GM18867 (cell line): ENCODE measurements around the gene GRB10.

Experiments
- ATAC-seq: cut with Tn5 transposase; IDR thresholded peaks from one replicate; pipeline ENCODE4 v1.9.1; 2021; ENCODE audit warnings: mild to moderate bottlenecking, moderate library complexity; ENCODE audit not compliant: unreplicated experiment

GRB10 gene

DNA sequence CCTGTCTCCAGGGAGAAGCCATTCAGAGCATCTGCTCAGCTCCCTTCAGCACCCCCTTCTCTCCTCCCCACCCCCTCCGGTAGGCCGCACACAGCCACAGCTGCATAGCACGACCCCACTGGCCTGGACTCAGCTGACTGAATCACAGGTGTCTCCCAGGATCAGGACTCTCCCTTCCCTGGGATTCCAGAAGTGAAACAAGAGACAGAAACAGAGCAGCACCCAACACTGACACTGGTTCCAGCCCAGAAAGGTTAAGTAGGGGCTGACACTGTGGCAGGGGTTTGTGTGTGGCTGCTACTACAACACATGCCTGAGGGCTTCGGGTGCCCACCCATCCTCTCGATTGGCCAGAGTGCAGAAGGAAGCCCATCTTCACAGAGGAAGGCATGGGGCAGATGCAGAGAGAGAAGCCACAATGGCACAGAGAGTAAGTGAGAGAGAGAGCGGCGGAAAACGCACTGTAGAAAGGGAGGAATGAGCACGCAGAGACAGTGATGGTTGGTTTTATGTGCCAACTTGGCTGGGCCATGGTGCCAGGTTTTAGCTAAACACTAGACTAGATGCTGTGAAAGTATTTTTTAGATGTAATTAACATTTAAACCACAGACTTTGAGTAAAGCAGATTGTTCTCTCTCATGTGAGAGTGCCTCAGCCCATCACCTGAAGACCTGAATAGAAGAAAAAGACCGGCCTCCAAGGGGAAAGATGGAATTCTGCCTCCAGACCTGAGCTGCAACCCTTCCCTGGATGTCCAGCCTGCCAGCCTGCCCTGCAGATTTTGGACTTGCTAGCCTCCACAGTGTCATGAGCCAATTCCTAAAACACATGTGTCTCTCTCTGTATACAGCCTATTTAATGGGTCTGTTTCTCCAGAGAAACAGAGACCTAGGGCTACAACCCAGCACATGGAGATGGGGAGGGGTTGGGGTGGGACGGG lies 107.5 kb downstream of the GRB10 start:
- ATAC-seq = no peak

DNA sequence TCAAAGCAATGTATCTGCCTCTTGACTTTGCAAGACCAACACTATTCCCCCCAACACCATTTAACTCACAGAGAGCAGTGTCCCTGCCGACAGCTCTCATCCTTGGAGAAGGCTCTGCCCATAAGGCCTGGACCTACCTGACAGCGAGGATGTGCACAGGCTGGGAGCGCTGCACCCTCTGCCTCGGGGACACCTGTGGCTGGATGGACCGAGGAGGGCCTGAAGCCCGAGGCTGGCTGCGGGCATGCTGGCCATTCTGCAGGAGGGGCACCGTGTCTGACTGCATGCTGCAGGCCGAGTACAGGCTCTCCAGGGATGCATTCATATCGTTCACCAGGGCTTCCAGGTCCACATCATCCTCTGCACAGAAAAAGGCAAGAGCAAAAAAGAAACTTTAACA lies 108.4 kb downstream of the GRB10 start:
- ATAC-seq = no peak

DNA sequence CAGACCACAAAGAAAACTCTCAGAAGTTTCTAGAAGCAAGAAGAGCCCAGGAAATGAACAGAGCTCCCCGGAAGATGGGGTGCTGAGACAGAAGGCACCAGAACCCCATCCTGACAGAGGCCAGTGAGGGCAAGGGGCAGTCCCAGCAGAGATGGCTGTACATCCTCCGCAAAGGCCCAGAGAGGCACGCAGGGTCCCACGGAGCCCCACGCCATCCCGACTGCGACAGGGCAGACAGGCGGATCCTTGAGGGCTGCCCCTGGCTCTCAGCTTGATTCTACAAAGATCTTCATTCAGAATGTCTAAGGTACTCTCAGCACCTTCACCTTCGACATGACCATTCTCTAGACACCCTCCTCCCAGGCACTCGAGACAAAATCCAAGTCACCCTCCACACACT lies 109.6 kb downstream of the GRB10 start:
- no peak for ATAC-seq

DNA sequence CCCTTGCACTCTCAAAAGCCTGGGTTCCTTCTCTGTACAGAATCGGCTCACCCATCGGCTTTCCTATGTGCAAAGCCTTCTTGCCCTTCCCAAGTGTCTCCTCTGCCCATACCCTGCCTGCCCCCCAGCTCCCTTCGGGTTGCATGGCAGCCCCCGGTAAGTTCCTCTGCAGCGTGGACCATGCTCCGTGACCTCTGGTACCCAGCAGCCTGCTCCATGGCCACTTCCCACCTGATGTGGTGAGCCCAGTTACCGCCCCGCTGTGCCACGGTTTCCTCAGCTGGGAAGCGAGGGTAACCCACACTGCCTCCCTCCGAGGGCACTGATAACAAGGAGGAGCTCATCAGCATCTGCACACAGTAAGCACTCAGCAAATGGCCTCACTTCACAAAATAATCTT lies 110.7 kb downstream of the GRB10 start:
- ATAC-seq = no peak

DNA sequence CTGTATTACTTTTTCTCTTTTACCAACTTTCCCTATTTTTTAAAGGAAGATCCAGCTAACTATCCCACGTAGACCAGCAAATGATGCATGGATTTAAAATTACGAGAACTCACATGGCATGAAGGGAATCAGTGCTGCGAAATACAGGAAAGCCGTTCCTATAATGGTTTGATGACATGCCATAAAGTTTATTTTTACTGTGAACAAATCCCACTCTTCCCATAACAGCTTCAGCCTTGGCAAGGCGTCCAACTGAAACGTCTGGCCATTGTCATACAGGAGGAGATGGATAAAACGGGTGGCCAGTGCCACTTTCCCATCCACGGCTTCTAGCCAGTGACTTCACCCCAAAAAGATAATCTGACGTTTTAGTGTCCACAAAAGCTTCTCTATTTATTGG lies 111.3 kb downstream of the GRB10 start:
- ATAC-seq = no peak

DNA sequence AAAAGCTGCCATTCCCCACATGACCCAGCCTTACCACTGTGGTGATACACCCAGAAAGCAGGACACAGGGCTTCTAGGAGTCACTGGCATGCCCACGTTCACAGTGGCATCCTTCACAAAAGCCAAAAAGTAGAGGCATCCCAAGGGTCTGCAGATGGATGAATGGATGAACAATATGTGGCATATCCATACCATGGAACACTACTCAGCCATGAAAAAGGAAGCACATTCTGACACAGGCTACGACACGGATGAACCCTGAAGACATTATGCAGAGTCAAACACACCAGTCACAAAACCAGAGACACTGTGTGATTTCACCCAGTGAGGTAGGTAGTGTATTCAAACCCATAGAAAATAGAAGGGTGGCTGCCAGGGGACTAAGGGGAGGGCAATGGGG lies 112.8 kb downstream of the GRB10 start:
- ATAC-seq = no peak

DNA sequence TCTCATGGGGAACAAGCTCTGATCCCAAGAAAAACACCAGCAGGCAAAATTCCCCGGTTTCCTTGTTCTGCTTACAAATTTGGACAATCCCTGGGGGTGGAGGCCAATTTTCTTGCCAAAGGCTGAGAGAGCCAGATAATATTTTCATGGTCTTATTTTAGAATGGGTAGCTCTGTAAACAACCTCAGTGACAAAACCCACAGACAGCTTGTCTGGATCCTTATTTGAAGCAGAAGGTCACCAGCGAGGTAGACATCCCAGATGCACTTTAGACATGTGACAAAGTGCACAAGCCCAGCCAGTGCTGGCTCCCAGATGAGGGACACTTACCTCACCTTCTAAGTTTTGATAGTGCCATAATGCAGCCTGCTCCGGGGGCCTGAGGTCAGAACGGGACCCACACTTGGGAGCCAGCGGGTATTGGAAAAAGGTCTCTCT lies 114.9 kb downstream of the GRB10 start:
- ATAC-seq = no peak

DNA sequence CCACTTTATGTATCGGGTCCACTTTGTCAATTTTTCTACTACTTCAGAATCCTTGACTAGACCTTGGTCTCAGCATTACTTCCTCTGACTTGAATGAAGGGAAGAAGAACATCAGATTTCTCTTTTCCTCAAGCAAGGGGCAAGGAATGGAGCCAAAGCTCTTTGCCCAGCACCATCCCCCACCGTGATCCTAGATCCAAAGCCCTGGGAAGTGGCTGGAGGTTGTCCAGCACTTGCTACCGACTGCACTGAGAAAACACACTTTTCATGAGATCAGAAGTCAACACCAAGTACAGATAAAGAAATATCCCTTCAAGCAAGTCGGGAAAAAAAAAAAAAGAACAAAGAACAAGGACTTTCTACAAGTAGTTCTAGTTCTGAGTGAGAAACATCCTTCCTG lies 115.4 kb downstream of the GRB10 start:
- ATAC-seq = no peak

DNA sequence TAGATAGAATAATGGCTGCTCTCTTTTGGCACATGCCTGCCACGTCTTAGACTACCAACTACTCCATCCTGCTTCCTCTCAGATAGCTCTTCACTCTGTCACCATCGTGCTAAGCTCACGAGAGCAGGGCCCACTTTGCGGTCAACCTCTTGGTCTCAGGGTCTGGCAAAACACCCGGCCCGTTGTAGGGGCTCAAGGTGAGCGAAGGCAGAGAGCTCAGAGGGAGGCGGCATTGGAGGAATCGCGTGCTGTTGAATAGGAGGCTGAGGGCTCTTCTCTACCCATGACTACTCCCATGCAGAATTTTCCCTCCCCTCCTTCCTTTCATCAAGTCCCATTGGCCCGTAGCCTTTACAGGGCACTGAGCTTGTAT lies 116.6 kb downstream of the GRB10 start:
- ATAC-seq = no peak

DNA sequence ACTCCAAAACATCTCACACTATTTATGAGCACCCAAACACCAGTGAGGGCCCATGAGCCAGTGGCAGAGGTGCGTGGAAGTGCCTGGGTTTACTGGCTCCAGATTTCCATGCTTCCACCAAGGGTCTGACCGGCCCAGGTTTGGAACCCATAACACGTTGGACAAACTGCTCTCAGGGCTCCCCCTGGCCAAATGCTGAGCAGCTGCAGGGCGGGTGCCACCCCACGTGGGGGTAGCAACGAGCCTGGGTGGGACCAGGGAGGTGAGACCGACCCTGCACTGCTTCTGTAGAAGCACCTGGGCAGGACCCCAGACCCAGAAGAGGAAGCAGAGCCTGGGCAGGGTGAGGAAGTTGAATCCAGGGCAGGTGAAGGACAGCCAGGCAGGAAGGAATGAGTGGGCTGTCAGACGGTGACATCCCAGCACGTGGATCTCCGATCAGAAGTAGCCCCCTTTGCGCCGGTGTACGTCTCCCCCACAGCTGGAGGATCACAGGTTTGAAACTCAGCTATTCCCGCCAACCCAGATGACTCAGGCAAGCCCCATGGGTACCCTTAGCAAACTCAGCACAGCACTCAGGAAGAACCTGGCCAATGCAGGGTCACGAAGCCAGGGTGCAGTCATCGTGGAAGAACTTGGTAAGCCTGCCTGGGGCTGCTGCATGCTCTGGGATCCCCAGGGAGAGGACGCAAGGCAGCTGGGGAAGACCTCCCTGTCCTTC lies 117.1 kb downstream of the GRB10 start:
- ATAC-seq = peak; percentile 6

DNA sequence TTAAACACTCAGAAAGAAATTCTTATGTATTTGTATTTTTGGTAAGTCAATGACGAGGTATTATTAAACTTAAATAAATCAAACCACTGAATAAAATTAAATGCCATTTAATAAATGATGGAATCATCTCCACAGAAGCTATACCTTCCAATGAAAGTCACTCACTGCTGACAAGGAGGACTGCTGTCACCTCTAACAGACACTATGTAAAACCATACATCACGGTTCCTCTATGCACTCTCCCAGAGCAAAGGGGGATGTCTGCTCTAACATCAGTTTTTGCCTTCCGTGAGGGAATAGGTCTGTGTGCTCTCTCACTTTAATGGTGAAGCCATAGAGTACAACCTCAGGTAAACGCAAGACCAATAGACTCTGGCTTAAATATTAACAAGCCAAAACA lies 117.8 kb downstream of the GRB10 start:
- peak; percentile 27 for ATAC-seq

DNA sequence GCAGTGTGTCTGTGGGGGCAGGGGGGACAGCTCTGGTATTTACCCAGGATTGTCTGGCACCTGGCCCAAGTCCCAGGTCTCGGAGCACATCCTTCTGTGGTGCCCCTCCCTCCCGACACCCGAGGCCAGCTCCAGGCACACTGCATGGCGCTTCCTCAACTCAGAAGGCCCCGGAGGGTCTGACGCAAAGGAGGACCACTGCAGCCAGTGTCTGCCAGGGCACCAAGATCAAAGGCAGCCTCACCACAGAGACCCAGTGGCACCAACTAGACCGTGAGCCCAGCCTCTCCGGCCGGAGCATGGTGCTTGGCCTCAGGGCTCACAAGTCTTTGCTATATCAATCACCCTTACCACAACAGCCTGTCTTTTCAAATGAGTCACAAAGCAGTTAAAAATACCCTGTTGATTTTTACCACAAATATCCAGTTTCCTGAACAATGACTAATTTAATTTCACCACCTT lies 118.2 kb downstream of the GRB10 start:
- peak; percentile 65 for ATAC-seq

DNA sequence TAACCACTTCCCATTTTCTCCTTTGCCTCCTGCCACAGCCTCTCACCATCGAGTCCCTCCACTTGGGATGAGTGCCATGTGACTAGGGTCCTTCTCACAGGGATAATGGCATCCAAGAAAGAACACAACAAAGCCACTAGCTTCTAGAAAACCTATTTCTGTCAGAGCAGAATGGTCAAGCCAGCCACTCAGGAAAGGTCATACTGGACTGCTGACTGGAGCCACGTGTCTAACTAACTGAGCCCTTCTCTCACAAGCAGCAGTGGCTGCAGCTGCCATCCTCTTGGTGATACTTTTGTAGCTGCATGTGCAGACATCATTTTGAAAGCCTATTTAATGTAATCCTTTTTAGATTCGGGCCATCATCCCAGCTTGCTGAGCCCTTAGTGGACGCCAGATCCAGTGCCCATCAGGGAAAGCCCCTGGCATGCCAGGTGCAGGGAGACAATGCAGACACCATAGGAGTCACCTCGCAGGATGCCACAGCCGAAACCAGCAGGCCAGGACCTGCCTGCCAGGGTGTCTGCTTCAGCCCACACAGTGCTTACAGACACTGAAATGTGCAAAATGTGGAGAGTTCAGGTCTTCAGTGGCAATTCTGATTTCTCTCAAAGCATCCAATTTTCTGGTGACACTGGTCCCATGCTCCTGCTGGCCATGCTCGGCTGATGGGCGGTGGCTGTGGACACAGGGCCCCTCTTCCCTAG lies 119.1 kb downstream of the GRB10 start:
- ATAC-seq = no peak

DNA sequence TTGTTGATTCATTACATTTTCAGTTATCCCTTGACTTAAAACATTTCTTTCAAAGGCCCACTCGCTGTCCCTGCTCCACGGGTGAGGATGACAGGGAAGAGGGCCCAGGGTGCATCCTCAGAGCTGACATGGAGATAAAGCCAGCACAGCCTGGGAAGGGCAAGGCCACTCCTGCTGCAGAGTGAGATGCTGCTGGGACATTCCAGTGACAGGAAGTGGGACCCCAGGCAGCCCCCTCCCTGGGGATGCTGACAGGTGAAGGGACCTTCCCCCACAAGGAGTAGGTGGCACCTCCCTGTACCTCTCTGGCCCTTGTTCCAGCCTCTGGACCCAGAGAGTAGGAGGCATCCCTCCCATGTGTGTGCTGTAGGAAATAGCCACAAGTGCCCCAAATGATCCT lies 119.7 kb downstream of the GRB10 start:
- no peak for ATAC-seq

DNA sequence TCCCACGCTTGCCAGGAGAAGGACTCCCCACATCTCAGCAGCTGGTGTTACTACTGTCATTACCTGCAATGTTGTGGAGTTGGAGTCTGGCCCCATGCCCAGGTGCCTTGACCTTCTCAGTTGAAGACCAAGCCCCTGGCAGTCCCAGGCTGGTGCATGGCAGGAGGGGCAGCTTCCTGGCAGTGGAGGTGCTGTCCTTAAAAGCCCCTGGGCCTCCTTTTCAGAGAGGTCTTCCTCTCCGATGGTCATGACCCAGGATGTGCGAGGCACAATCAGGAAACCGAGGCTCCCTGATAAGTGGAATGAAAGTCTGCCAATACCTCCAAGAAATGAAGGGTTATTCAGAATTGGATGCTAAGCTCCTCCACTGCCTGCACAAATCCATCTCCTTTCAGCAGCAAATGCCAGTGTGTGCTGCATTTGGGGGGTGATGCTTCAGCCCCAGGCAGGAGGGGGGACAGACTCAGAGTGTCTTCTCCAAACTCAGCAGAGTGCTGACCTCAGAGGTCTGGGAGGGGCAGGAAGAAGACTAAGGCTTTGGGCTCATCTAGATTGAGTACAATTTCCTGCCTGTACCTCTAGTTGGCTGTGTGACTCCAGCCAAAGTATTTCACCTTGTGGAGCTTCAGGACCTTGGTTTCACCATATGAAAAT lies 120.5 kb downstream of the GRB10 start:
- ATAC-seq = no peak

DNA sequence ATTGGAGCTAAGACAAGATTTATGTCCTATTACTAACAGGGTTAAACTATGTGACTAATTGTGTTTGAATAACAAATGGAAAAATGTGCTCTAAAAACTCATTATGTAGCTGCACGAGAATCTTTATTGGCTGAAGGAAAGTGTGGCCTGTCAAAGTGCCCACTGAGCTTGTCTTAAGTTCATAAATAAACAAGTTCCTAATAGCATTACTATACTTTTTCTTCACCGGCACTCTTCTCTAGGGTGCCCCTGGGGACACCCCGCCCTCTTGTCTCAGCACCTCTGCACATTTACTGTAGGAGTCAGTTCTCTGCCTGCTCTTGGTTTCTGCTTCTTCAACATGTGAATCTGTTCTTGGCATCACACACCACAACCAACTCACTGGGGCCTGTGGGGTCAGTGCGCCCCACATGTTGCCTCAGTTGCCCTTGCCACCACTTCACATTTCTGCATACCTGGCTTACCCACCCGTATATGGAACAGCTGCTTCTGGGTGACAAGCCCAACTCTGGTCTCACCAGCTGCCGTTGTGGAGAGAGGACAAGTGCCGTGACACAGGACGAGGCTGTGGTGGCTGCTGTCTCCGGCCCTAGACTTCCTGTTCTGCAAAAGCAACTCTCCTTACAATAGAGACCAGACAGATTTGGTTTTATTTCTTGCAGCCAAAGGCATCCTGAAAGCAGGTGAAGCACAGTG lies 121.2 kb downstream of the GRB10 start:
- ATAC-seq = peak; percentile 55

DNA sequence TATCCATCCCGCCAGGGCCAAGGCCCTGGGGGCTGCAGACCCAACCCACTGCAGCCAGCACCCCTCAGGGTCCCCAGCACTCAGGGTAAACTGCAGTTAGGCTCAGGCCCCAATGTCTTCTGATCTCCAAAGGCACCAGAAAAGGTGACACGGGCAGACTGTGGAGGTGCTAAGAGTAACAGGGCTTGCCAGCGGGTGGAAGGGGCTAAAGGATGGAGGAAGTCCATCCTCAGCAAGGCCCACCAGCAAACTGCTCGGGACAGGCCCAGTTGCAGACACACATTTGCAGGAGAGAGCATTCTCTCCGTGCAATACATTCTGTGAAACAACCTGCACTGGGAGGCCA lies 121.9 kb downstream of the GRB10 start:
- ATAC-seq = no peak

DNA sequence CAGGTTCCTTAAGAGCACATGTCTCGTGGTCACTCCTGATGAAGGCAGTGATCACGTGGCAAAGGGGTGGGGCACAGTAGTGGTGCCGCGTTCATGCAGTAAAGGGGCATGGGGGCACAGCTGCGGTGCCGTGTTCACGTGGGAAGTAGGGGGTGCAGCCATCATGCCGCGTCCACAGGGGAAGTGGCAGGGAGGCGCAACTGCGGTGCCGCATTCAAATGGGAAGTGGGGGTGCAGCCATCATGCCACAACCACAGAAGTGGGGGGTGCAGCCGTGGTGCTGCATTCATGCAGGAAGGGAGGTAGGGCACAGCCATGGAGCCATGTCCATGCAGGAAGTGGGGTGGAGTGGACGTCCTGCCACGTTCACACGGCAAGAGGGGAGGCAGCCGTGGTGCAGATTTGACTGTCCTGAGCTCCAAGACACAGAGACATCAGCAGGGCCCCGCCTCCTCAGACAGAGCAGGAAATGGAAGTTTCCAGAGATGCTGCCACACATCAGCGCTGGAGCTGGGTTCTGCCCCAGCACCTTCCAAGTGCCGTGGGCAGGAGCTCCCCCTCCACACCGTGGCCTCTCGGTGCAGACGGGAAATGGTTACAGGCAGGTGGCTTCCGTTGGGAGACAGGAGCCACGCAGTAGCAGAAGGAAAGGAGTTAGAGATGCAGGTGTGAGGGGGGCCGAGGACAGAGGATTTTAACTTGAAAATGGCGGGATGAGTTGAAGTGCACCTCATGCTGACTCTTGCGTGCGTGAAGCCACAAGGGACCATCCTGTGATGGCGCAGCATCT lies 122.5 kb downstream of the GRB10 start:
- peak; percentile 15 for ATAC-seq

DNA sequence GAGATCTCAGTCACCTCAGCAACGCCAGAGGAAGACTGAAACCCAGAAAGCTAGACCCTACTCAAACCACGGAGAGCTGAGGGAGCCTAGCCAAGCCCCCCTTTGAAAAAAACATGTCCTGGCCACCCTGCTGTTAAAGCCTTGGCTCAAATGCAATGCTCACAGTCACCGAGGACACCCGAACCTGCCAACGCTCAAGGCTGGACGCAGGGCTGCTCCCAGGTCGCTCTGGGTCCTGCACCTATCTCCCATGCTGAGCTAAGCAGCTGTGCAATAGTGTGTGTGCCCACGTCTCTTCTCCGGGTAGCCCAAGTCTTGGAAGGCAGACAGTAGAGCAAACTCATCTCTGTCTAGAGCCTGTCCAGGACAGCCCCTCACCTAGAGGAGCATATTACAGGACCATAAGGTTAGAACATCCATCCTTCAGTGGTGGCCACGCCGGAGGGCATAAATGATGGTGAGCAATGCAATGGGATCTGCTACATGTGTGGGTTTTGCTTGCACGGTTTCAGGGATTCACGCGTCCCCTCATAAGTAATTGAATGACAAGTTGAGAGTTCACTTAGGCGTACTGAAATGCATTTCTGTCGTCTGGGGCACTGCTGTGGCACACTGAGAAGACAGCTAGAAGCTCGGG lies 123.2 kb downstream of the GRB10 start:
- ATAC-seq = no peak
